IgD-negative memory B cell (primary cell): ENCODE measurements around the gene DENND5A. TPM values are rescaled to one million over a fixed set of nuclear protein-coding genes. Genes with fewer than 3 reads are reported as not detected.
"Not testable (repeated sequence)": the region's sequence is repeated elsewhere in the genome, so short reads cannot be mapped to it uniquely, and the experiment has no call there.

Experiments
- H3K27ac Mint-ChIP-seq, 3 donors: one replicate each; pipeline ENCODE4 v1.8.0; 2020 to 2022; ENCODE audit warnings: mild to moderate bottlenecking in 3 of 3, mixed read lengths in 3 of 3, moderate library complexity in 1 of 3
- H3K27me3 Mint-ChIP-seq: one replicate; pipeline ENCODE4 v1.8.0; 2021; ENCODE audit warnings: mixed read lengths
- H3K36me3 Mint-ChIP-seq: one replicate; pipeline ENCODE4 v1.8.0; 2020; ENCODE audit warnings: mild to moderate bottlenecking, mixed read lengths
- H3K4me1 Mint-ChIP-seq, 3 donors: one replicate each; pipeline ENCODE4 v1.8.0; 2020 to 2022; ENCODE audit warnings: mixed read lengths in 3 of 3, mild to moderate bottlenecking in 1 of 3
- H3K4me3 Mint-ChIP-seq, 4 donors: one replicate each; pipeline ENCODE4 v1.8.0; 2020 to 2022; ENCODE audit warnings: mild to moderate bottlenecking in 4 of 4, mixed read lengths in 4 of 4, moderate library complexity in 3 of 4
- H3K9me3 Mint-ChIP-seq, 3 donors: one replicate each; pipeline ENCODE4 v1.8.0; 2020 to 2021; ENCODE audit warnings: mixed read lengths in 3 of 3, mild to moderate bottlenecking in 1 of 3
- polyA plus RNA-seq: library from polyadenylated mRNA; unstranded; fragments of 300-500 nt; fragmentation: Illumina TruSeq; gene quantifications from one replicate; pipeline ENCODE4 v1.2.3, GENCODE V29; 2021

DENND5A gene
- polyA plus RNA-seq, 1 donor from 2014 or later: 9.3 TPM

- Mint-ChIP-seq H3K4me3 (no peak overlapping the region), H3K9me3 (no peaks in the 10 kb centered on the region), H3K27ac (no peak overlapping the region), H3K4me1 (peaks cover 0 to 1% (median 0%) of the 10 kb centered on the region in 3 donors), H3K27me3 (no peaks in the 10 kb centered on the region), H3K36me3 (peaks cover 22% of the 10 kb centered on the region)
Observed at GRCh38 chr11:9184516-9184915, 80.6 kb downstream of the DENND5A start.

- Mint-ChIP-seq H3K36me3 (peaks cover 20% of the 10 kb centered on the region), H3K4me3 (no peak overlapping the region), H3K4me1 (peaks cover 0 to 1% (median 0%) of the 10 kb centered on the region in 3 donors), H3K27me3 (no peaks in the 10 kb centered on the region), H3K27ac (no peak overlapping the region), H3K9me3 (no peaks in the 10 kb centered on the region)
Observed at GRCh38 chr11:9182180-9182871, 82.8 kb downstream of the DENND5A start.

GRCh38 chr11:9180784-9181183 lies 84.4 kb downstream of the DENND5A start:
- no peak overlapping the region for H3K27ac Mint-ChIP-seq

GRCh38 chr11:9179141-9179540 lies 86.0 kb downstream of the DENND5A start:
- Mint-ChIP-seq H3K4me3 (no peak overlapping the region), H3K36me3 (peaks cover 16% of the 10 kb centered on the region), H3K9me3 (no peaks in the 10 kb centered on the region), H3K27ac (no peak overlapping the region), H3K4me1 (peaks cover 0 to 1% (median 0%) of the 10 kb centered on the region in 3 donors), H3K27me3 (no peaks in the 10 kb centered on the region)

More at GRCh38 chr11:9180784-9181183, 84.4 kb downstream of the DENND5A start:
- H3K9me3 Mint-ChIP-seq: no peaks in the 10 kb centered on the region
- peaks cover 0 to 1% (median 0%) of the 10 kb centered on the region in 3 donors for H3K4me1 Mint-ChIP-seq
- H3K36me3 Mint-ChIP-seq: peaks cover 20% of the 10 kb centered on the region
- no peaks in the 10 kb centered on the region for H3K27me3 Mint-ChIP-seq
- H3K4me3 Mint-ChIP-seq: no peak overlapping the region

GRCh38 chr11:9178716-9179115 lies 86.4 kb downstream of the DENND5A start:
- H3K4me1 Mint-ChIP-seq: peaks cover 0 to 1% (median 0%) of the 10 kb centered on the region in 3 donors
- H3K4me3 Mint-ChIP-seq: no peak overlapping the region
- H3K9me3 Mint-ChIP-seq: no peaks in the 10 kb centered on the region
- H3K27me3 Mint-ChIP-seq: no peaks in the 10 kb centered on the region
- H3K36me3 Mint-ChIP-seq: peaks cover 16% of the 10 kb centered on the region
- no peak overlapping the region for H3K27ac Mint-ChIP-seq

- Mint-ChIP-seq H3K27me3 (no peaks in the 10 kb centered on the region), H3K9me3 (no peaks in the 10 kb centered on the region), H3K4me3 (no peak overlapping the region), H3K36me3 (peaks cover 19% of the 10 kb centered on the region), H3K27ac (no peak overlapping the region), H3K4me1 (peaks cover 0 to under 1% (median 0%) of the 10 kb centered on the region in 3 donors)
Observed at GRCh38 chr11:9177438-9178091, 87.6 kb downstream of the DENND5A start.

GRCh38 chr11:9176550-9176949 lies 88.6 kb downstream of the DENND5A start:
- Mint-ChIP-seq H3K27ac (no peak overlapping the region), H3K9me3 (no peaks in the 10 kb centered on the region), H3K4me3 (no peak overlapping the region), H3K4me1 (peaks cover 0 to 2% (median 0%) of the 10 kb centered on the region in 3 donors), H3K36me3 (peaks cover 23% of the 10 kb centered on the region), H3K27me3 (no peaks in the 10 kb centered on the region)

GRCh38 chr11:9176136-9176535 lies 89.0 kb downstream of the DENND5A start:
- H3K27me3 Mint-ChIP-seq: no peaks in the 10 kb centered on the region
- no peak overlapping the region for H3K27ac Mint-ChIP-seq
- peaks cover 23% of the 10 kb centered on the region for H3K36me3 Mint-ChIP-seq
- H3K9me3 Mint-ChIP-seq: no peaks in the 10 kb centered on the region
- H3K4me1 Mint-ChIP-seq: peaks cover 0 to 2% (median 0%) of the 10 kb centered on the region in 3 donors
- H3K4me3 Mint-ChIP-seq: no peak overlapping the region

- Mint-ChIP-seq H3K9me3 (no peaks in the 10 kb centered on the region), H3K36me3 (peaks cover 10% of the 10 kb centered on the region)
Observed at GRCh38 chr11:9172389-9172788, 92.8 kb downstream of the DENND5A start.

GRCh38 chr11:9170450-9170849 lies 94.7 kb downstream of the DENND5A start:
- H3K4me3 Mint-ChIP-seq: no peak overlapping the region
- no peak overlapping the region for H3K27ac Mint-ChIP-seq
- no peaks in the 10 kb centered on the region for H3K9me3 Mint-ChIP-seq
- H3K27me3 Mint-ChIP-seq: no peaks in the 10 kb centered on the region
- peaks cover 0 to 4% (median 0%) of the 10 kb centered on the region in 3 donors for H3K4me1 Mint-ChIP-seq
- peaks cover 10% of the 10 kb centered on the region for H3K36me3 Mint-ChIP-seq

More at GRCh38 chr11:9172389-9172788, 92.8 kb downstream of the DENND5A start:
- Mint-ChIP-seq H3K4me1 (peaks cover 0 to 2% (median 0%) of the 10 kb centered on the region in 3 donors), H3K27me3 (no peaks in the 10 kb centered on the region), H3K4me3 (no peak overlapping the region), H3K27ac (no peak overlapping the region)

- H3K36me3 Mint-ChIP-seq: peaks cover 10% of the 10 kb centered on the region
- H3K4me1 Mint-ChIP-seq: peaks cover 0 to 4% (median 0%) of the 10 kb centered on the region in 3 donors
- H3K27me3 Mint-ChIP-seq: no peaks in the 10 kb centered on the region
- H3K9me3 Mint-ChIP-seq: no peaks in the 10 kb centered on the region
- H3K27ac Mint-ChIP-seq: no peak overlapping the region
- H3K4me3 Mint-ChIP-seq: no peak overlapping the region
Observed at GRCh38 chr11:9169595-9170295, 95.4 kb downstream of the DENND5A start.

- H3K27me3 Mint-ChIP-seq, H3K4me1 Mint-ChIP-seq, H3K27ac Mint-ChIP-seq, H3K9me3 Mint-ChIP-seq, H3K36me3 Mint-ChIP-seq, H3K4me3 Mint-ChIP-seq: not testable (repeated sequence)
Observed at GRCh38 chr11:9161991-9162390, 103.2 kb downstream of the DENND5A start.

GRCh38 chr11:9160166-9160565 lies 105.0 kb downstream of the DENND5A start:
- Mint-ChIP-seq H3K27ac (peak overlapping the region in 1 of 3 donors; percentile 83), H3K9me3 (no peaks in the 10 kb centered on the region), H3K36me3 (peaks cover 15% of the 10 kb centered on the region), H3K4me1 (no peaks in the 10 kb centered on the region), H3K4me3 (no peak overlapping the region), H3K27me3 (no peaks in the 10 kb centered on the region)

GRCh38 chr11:9158898-9159391 lies 106.2 kb downstream of the DENND5A start:
- peak overlapping the region in 1 of 3 donors; percentile 53 for H3K27ac Mint-ChIP-seq
- no peaks in the 10 kb centered on the region for H3K27me3 Mint-ChIP-seq
- H3K4me1 Mint-ChIP-seq: no peaks in the 10 kb centered on the region
- peaks cover 15% of the 10 kb centered on the region for H3K36me3 Mint-ChIP-seq
- H3K9me3 Mint-ChIP-seq: no peaks in the 10 kb centered on the region
- no peak overlapping the region for H3K4me3 Mint-ChIP-seq

- Mint-ChIP-seq H3K27me3 (no peaks in the 10 kb centered on the region), H3K4me3 (no peak overlapping the region), H3K36me3 (peaks cover 14% of the 10 kb centered on the region), H3K4me1 (no peaks in the 10 kb centered on the region), H3K27ac (no peak overlapping the region), H3K9me3 (no peaks in the 10 kb centered on the region)
Observed at GRCh38 chr11:9155930-9156329, 109.2 kb downstream of the DENND5A start.
